GM10847 (cell line): ENCODE measurements around the gene RSU1.

Source experiments
- POLR2A ChIP-seq: IDR thresholded peaks from 2 replicates; pipeline ENCODE4 v1.6.1; 2011; ENCODE audit not compliant: insufficient read length; ENCODE audit errors: extremely low read depth

RSU1 gene

GRCh38 chr10:16770141-16770540, 47.1 kb downstream of the RSU1 start:
- TF ChIP-seq POLR2A: no peak

DNA sequence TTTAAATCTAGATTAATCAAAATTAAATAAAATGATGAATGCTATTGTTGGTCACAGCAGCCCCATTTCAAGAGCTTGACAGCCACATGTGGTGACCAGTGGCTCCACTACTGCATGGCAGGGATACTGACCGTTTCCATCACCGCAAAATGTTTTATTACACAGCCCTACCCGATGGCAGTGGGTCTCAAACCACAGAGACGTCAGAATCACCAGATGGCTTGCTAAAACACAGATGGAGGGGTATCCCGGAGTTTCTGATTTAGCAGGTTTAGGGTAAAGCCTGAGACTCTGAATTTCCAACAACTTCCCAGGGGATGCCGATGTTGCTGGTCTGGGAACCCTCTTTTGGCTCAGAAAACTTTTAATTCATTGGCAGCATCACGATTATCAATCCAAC, 47.9 kb downstream of the RSU1 start:
- no peak for TF ChIP-seq POLR2A

GRCh38 chr10:16768702-16769101, 48.5 kb downstream of the RSU1 start:
- TF ChIP-seq POLR2A: no peak

- TF ChIP-seq POLR2A: no peak
Observed at GRCh38 chr10:16765509-16766375, 51.5 kb downstream of the RSU1 start.

- TF ChIP-seq POLR2A: no peak
Observed at GRCh38 chr10:16761300-16761699, 55.9 kb downstream of the RSU1 start.

DNA sequence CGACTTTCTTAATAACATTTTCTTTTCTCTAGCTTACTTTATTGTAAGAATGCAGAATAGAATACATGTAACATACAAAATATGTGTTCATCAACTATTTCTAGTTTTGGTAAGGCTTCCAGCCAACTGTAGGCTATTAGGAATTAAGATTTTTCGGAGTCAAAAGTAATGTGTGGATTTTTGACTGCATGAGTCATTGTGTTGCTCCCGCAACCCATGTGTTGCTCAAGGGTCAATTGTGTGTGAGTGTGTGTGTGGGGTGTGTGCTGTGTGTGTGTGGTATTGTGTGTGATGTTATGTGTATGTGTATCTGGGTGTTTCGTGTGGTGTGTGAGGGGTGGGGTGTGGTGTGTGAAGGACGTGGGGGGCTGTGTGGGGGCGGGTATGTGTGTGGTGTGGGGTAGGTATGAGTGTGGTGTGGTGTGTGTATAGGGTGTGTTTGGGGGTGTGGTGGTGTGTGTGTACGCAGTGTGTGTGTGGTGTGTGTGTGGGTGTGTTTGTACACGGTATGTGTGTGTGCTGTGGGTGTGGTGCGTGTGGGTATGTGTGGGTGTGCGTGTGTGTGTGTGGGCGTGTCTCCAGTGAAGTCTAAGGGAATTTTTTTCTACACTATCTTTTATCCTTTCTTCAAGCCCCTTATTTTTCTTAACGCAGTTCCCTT, 60.5 kb downstream of the RSU1 start:
- no peak for TF ChIP-seq POLR2A

DNA sequence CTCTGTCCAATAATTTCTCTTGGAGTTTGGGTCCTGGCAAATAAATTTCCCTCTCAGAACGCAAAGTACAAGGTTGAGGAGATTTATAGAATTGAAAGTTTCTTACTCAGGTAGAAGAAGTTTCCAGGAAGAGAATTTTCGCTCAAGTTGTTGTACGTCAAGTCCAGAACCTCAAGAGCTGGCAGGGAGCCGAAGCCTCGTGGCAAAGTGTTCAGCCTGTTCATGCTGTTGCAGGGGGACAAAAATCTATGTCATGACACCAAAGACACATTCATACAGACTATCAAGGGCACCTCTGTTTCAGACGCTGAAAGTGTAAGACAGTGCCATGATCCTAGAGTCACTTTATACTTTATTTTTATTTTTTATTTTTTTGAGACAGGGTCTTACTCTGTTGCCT, 62.5 kb downstream of the RSU1 start:
- no peak for TF ChIP-seq POLR2A

DNA sequence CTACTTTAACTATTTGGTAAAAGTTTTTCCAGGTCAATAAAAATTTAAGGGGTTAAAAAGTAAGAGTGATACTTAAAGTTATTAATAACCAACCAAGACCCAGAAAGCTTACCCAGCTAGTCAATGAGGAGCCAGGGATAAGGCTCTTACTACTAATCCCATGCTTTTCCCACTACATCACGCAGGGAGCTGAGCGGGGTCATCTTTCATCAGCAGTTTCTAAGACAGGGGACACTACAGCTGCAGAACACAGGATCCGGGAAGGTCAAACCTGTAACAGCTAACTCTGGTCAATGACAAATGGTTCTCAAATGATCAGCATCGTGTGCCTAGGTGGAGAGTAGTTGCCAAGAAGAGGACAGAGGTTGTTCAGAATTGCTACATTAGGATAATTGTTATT, 65.1 kb downstream of the RSU1 start:
- no peak for TF ChIP-seq POLR2A

DNA sequence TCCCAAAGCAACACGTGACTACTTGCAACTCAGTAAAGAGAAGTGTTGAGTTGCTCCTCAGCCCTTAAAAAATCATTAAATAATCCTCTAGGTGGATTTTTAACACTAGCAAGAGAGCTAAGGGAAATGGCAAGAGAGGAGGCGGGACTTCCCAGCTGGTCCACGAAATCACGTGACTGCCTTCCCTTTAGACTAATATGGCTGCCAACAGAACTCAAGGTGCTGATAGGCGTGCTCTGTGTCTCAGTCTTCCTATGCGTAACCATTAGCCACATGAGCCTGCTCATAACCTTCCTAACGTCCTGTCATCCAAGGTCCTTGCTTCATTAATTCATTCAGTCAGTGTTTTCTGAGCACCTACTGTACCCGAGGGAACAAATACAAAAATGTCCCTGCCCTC, 66.0 kb downstream of the RSU1 start:
- TF ChIP-seq POLR2A: no peak

GRCh38 chr10:16750461-16750860, 66.8 kb downstream of the RSU1 start:
- TF ChIP-seq POLR2A: no peak

DNA sequence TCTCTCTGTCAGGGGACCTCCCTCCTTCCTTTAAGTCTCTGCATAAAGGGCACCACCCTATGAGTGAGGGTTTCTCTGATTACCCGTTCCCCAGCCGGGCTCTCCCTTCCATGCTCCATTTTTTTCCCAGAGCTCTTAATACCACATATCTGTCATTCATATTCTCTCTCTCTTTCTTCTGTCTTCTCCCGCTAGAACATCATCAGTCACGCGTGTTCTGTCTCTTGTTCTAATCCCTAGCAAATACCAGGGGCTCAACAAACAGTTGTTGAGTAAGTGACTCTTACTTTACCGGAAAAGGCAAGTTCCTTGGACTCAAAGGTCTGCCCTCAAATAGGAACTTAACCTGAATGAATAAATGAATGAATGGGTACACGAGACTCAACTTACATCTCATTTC, 68.5 kb downstream of the RSU1 start:
- TF ChIP-seq POLR2A: no peak

DNA sequence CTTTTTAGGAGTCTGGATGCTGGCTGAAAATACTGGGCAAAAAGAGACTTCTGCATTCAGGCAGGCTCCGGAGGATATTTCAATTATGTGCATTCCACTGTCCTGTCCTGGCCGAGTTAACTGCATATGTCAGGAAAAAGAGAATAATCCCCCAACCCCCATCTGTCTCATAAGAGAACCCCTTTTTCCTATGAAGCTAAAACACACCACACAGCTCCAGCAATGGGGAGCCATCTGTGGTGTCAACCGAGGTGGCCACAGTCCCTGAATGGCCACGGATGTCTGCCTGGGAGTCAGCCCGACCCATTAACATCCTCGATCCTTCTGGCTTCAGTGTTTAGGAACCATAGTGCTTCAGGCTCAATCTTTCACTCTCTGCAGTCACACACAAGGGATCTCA, 70.4 kb downstream of the RSU1 start:
- TF ChIP-seq POLR2A: no peak

- no peak for TF ChIP-seq POLR2A
Observed at GRCh38 chr10:16745061-16745460, 72.2 kb downstream of the RSU1 start.

- no peak for TF ChIP-seq POLR2A
Observed at GRCh38 chr10:16742165-16742960, 74.9 kb downstream of the RSU1 start.

- TF ChIP-seq POLR2A: no peak
Observed at GRCh38 chr10:16741540-16741939, 75.7 kb downstream of the RSU1 start.

DNA sequence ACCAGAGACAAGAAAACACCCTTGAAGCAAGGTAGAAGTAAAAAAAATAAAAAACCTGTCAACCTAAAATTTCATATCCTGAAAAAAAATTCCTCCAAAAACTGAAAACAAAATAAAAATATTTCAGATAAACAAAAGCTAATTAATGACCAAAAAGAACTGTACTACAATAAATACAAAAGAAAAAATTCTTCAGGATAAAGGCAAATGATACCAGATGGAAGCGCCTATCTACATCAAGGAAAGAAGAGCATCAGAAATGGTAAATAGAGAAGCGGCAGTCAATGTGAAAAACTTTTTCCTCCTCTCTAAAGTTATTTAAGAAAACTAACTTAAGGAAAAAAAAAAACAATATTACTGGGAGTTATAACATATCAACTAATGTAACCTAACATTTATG, 79.8 kb downstream of the RSU1 start:
- no peak for TF ChIP-seq POLR2A
